Anterior cingulate cortex (tissue), 58 donors: ENCODE results near the gene CYP2U1.
"Not testable (repeated sequence)": the region's sequence is repeated elsewhere in the genome, so short reads cannot be mapped to it uniquely, and the experiment has no call there.

Source experiments
- DNase-seq, 58 donors: peaks; one replicate each; lab custom pipeline; 2025; lab: John Stamatoyannopoulos, UW

The CYP2U1 gene

DNA sequence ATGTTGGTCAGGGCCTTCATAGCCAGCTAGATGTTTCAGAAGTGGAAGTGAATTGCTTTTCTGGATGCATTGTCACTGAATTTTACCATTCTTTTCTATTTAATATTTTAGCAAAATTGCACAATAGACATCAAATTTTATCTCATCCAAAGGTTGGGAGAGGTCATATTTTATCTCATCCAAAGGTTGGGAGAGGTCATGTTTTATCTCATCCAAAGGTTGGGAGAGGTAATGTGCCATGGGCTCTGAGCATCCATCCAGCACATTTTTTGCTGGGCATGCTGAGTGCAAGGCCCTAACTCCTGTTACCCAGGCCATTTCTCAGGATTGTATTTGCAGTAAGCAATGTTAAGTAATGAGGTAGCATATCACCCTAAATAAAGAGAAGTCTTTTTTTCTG, 14.7 kb upstream of the CYP2U1 start:
- DNase-seq = no peak

DNA sequence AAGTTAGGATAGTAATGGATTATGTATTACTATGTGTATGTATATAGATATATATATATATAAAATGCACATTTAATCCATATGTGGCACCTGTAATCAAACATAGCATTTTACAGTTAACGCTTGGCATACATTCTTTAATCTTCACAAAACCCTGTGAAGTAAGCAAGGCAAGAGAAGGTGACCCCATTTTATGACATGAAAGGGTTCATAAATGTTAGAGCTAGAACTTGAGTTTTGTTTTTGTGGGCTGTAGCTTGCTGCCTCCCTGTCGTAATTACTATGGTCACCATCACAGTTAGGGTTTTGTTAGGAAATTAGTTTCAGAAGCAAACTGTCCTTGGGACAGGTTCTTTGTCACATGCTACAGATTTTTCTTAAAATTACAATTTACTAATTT, 13.8 kb upstream of the CYP2U1 start:
- no peak for DNase-seq

DNA sequence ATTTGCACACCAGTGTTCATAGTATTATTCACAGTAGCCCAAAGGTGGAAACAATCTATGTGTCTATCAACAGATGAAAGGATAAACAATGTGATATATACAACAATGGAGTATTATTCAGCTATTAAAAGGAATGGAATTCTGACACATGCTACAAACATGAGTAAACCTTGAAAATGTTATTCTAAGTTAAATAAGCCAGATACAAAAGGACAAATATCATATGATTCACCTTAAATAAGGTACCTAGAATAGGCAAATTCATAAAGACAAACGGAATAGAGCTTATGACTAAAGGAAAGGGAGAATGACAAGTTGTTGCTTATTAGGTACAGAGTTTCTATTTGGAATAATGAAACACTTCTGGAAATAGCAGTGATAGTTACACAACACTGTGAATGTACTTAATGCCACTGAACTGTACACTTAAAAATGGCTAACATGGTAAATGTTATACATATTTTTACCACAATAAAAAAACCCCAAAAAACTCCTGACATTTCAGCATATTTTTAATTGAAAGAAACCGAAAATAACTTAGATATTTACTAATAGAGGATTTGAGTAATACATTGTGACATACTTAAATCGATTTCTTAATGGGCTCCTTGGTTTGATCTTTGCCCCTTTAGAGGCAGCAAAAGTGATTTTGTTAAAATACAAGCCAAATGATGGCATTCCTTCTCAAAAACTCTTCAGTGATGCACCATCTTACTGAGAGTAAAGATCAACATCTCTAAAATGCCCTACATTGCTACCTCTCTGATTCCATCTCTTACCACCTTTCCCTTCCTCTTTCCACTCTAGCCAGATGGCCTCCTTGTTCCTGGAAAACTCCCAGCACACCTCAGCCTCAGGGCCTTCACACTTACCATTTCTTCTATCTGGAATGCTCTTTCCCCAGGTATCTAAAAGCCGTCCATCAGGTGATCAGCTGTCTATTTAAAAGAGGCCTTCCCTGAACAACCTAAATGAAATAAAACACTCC, 8.6 kb upstream of the CYP2U1 start:
- DNase-seq = no peak

GRCh38 chr4:107925713-107926112, 5.6 kb upstream of the CYP2U1 start:
- DNase-seq = not testable (repeated sequence)

GRCh38 chr4:107926875-107927274, 4.5 kb upstream of the CYP2U1 start:
- DNase-seq = not testable (repeated sequence)

- DNase-seq = peak in 37 of 58 donors; percentile 2 to 71 (median 46)
Measured at GRCh38 chr4:107931775-107932321, 499 bp downstream of the CYP2U1 start.

DNA sequence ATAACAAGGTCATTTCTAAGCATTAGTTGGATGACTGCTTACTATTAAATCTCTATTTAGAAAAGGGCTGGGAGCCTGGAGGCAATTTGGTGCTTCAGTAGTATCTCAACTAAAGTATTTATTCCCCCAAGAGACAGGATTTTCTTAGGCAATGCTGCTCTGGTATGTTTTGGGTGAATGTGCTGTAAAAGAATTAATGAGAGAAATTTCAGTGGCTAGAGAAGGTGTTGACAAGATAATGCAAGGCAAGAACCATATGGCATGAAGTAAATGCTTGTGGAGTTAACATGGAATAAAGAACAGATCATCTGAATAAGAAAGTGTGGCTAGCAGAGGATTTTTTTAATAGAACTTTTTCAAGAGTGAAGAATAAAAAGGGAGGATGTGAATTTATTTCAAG, 3.9 kb downstream of the CYP2U1 start:
- DNase-seq = no peak

DNA sequence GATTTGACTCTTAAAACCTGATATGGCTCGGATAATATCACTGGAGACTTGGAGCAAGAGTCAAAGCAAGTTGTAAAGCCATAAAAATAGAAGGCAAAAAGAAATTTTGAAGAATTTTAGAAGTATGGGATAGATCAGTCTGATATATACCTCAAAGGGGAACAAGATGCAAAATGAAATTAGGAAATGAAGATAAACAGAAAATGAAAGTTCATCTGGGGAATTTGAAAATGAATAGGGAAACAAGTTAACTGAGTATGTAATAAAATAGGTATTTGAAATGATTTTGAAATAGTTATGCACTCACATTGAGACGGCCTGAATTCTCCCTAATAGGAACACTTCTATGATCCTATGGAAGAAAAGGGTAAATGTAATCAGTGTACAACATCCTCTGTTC, 5.7 kb downstream of the CYP2U1 start:
- DNase-seq = no peak

DNA sequence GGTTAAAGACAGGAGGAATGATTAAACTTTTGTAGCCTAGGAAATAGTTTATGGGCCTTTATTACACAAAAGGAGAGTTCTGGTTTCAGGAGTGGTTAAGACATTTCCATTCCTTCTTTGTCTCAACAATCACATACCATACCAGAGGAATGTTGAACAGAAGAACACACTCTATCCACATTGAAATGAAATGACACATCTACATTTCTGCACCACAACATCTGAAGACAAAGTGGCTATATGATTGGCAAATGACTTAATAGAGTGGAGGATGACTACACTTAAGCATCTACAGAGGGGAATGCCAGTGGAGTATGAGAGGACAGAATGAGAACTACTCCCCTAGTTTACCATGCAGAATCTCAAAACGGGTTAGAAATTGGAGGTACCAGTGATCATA, 8.0 kb downstream of the CYP2U1 start:
- DNase-seq = no peak

GRCh38 chr4:107945809-107946208, 14.5 kb downstream of the CYP2U1 start:
- DNase-seq = no peak

- no peak for DNase-seq
Measured at GRCh38 chr4:107950746-107951540, 19.6 kb downstream of the CYP2U1 start.

DNA sequence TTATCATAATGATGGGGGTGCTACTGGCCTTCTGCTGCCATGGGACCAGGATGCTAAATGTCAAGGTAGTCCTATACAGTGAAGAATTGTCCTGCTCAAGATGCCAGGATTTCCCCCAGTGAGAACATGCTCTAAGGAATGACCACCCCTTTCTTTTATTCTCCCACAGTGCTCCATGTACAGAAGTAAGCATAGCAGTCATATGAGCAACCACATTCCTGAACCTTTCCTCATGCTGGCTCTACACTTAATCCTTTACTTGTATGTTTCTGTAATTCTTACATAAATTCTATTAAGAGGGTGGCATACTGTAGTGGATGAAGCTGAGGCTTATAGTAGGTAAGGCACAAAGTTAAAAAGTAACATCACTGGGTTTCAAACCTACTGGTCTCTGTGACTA, 20.2 kb downstream of the CYP2U1 start:
- DNase-seq = no peak

- no peak for DNase-seq
Measured at GRCh38 chr4:107956011-107956410, 24.7 kb downstream of the CYP2U1 start.

DNA sequence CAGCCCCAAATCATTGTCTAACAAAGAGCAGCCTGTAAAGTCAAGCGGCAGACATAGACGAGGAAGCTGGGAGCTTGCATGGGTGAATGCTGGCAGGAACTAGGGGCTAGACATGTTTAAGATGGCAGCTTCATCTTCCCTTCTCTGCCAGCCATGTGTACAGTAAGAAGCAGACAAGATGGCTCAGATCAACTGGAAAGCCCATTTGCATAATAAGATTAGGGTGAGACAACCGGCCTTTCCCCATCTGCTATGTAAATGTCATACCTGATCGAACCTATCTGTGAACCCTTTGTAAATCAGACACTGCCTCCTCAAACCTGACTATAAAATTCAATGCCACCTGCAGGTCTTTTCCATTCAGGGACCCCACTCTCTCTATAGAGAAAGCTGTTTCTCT, 35.6 kb downstream of the CYP2U1 start:
- DNase-seq = no peak

DNA sequence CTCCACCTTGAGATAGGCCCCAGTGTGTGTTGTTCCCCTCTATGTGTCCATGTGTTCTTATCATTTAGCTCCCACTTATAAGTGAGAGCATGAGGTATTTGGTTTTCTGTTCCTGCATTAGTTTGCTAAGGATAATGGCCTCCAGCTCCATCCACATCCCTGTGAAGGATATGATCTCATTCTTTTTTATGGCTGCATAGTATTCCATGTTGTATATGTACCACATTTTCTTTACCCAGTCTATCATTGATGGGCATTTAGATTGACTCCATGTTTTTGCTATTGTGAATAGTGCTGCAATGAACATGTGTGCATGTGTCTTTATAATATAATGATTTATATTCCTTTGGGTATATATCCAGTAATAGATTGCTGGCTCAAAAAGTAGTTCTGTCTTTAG, 36.2 kb downstream of the CYP2U1 start:
- DNase-seq = not testable (repeated sequence)

- not testable (repeated sequence) for DNase-seq
Measured at GRCh38 chr4:107967921-107968320, 36.6 kb downstream of the CYP2U1 start.

GRCh38 chr4:107970063-107970798, 38.9 kb downstream of the CYP2U1 start:
- DNase-seq = peak in 5 of 58 donors; percentile 4 to 17 (median 11)

DNA sequence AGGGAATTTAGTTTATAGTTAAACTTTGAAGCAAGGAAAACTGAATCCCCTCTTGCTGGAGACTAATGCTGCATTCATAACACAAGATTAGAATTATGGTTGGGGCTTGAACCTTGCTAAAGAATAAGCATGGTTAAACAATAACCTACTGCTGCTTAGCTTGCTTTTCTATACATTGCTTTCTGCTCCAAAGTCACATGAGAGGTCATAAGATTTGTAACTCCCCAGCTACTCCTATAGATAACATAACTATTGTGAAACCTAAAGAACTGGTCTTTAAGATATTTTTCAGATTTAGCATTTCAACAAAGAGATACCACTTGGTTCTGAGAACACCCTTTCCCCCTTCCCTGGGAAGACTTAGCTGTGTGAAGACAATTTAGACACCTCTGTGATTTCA, 41.3 kb downstream of the CYP2U1 start:
- DNase-seq = no peak

GRCh38 chr4:107974523-107974922, 43.2 kb downstream of the CYP2U1 start:
- no peak for DNase-seq

GRCh38 chr4:107977482-107977881, 46.1 kb downstream of the CYP2U1 start:
- DNase-seq = no peak
